ENCODE measurements around the gene TMEM61.
"Not testable (repeated sequence)": the region's sequence is repeated elsewhere in the genome, so short reads cannot be mapped to it uniquely, and the experiment has no call there.

Gene TMEM61

GRCh38 chr1:55005351-55006140 is 25.1 kb downstream of the TMEM61 start:
- DNase-seq, result peak; percentile 29

DNA sequence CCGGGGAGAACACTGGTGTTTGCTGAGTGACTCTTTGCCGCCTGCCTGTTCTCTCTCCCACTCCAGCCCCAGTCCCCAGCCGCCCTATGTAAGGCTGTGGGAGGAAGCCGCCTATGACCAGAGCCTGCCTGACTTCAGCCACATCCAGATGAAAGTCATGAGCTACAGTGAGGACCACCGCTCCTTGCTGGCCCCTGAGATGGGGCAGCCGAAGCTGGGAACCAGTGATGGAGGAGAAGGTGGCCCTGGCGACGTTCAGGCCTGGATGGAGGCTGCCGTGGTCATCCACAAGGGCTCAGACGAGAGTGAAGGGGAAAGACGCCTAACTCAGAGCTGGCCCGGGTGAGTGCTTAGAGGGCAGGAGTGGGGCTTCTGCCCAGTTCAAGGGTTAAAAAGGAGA is 26.5 kb downstream of the TMEM61 start:
- DNase-seq, result no peak

DNA sequence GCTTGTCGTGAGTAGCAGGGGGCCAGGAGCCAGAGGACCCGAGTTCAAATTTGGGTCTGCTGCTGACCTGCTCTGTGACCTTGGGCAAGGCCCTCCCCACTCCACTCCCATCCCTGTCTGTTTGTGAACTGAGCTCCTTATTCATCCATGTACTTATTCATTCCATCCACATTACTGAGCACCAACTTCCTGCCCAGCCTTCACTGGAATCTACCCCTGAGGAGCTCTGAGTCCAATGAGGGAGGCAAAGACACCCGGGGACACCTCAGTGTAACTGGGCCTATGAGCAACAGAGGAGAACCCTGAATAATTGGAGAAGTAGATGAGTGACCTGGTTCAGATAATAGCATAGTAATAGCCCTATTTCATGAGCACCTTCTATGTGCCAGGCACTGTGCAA is 27.2 kb downstream of the TMEM61 start:
- DNase-seq, result no peak

DNA sequence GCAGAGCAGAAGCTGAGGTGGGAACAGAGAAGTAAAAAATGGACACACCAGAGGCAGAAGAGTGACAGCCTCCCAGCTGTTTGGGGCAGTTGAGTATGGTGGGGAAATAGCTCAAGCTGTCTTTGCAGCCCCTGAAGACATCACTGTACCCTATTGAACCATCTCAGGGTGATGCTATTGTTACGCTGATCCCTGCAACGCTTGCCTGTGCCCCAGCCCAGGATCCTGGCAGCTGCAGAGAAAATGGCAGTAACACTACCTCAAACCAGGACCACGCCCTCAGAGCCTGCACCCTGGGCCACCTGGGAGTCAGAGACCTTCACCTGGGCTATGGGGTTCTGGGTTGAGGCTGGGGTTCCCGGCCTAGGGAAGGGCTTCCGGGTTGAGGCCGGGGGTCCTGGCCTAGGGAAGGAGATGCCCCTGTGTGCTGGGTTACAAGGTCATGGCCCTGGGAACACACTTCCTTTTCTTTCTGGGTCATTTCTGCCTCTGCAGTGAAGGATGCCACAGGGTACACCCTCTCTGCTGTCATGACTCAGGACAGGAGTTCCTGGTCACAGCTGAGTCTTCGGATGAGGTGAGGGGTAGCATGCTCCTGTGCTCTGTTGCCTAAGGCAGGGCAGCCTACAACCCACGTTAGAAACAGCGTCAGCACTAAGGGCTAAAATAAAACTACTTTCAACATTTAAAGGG is 29.9 kb downstream of the TMEM61 start:
- no peak for DNase-seq

GRCh38 chr1:55010887-55011217 is 30.4 kb downstream of the TMEM61 start:
- no peak for DNase-seq

- DNase-seq, result no peak
These were observed 32.2 kb downstream of the TMEM61 start for GRCh38 chr1:55012661-55013060.

DNA sequence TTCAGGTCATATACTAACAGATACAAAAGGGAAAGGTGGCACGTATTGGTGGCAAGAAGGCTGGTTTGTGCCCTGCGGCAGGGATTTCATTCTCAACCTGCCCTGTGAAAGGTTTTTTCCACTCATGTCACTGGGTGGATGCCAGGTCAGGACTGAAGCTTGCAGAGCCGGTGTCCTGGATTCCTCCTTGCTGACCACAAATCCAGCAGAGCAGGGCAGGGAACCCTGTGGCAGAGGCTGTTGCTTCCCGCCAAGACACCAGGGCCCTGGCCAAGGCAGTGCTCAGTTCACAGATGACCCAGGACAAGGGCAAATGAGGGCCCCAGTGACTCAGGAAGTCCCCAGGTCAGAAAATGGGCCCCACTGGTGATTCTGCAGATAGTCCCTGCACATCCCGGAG is 34.7 kb downstream of the TMEM61 start:
- no peak for DNase-seq

DNA sequence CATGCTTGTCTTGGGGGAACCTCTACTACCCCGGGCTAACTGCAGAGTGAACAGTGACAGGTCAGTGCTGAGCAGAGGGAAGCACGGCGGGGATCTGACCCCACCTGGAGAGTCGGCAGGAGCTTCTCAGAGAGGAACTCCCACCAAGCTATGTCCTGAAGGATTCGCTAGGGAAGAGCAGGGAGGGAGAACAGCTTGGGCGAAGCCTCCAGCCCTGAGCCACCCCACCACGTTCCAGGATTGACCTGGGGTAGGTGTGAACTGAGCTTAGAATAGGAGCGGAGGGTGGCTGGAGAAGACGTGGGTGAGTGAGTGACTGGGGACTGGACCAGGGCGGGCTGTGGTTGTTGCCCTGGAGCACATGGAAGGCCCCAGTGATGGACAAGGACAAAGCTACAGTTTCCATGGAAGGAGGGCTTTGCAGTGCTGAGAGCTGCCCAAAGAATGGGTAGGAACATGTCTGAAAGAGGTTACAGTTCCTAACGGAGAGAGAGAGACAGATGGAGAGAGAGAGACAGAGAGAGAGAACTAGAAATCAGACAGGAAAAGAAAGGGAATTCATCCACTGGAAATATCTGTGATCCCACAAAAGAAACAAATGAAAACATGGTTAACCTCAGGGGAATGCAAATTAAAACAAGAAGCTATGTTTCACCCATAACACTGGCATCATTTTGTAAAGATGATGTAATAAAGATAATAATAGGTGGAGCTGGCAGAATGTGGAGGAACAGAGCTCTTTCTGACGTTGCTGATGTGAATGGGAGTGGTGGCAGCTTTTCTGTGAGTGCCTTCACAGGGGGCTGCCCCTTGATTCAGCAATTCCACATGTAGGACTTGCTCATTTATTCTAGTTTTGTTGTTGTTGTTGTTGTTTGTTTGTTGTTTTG is 35.5 kb downstream of the TMEM61 start:
- no peak for DNase-seq

DNA sequence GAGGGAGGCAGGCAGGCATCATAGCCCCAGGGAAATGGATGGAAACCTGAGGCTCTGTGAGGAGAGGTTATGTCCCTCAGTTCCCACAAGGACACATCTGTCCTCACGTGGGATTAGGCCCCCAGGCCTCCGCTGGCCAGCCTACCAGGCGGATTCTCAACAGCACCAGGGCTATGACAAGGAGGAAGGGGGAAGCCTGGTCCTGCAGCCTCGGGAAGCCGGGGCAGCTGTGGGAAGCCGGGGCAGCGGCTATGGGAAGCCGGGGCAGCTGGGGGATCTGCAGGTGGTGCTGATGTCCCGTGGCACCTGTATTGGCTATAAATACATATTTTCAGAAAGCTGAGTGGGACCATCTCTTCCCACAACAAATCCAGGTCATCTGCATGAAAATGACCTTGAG is 38.0 kb downstream of the TMEM61 start:
- peak; percentile 26 for DNase-seq

DNA sequence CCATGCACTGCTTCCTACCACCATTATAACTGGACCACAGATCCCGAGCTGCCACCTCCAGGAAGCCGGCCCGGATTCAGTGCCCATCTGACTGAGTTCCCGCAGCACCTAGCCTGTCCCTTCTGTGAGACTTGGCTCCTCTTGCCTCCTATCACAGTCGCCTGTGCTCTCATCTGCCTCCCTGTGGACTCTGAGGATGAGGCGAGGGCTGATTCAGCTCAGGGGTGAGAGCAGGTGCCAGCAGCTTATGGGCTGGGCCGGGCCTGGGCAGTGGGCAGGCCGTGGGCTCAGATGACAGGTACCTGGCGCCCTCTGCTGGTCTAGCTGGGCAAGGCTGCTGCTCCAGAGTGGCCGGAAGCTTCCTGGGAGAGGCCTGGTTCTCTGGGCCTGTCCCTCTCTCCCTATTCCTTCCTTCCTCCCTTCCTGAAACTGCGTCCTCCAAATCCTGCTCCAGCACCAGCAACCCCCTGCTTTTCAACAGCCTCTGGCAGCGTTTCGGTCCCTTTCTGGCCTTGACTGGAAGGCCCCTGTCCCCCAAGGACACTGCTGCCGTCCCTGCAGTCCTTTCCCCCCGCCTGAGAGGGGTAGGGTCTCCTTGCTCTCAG is 41.6 kb downstream of the TMEM61 start:
- peak; percentile 93 for DNase-seq

DNA sequence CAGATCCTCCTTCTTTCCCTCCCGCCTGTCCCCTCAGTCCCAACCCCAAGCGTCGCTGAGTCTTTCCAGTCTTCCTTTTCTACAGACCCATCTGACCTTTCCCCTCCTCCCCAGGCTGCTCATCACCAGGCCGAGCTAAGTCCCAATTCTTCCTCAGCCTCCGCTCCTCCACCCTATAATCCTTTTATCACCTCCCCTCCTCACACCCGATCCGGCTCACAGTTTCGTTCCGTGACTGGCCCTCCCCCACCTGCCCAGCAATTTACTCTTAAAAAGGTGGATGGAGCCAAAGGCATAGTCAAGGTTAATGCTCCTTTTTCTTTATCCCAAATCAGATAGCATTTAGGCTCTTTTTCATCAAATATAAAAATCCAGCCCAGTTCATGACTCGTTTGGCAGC is 43.7 kb downstream of the TMEM61 start:
- DNase-seq, result peak; percentile 69

- peak; percentile 25 for DNase-seq
These were observed 46.3 kb downstream of the TMEM61 start for GRCh38 chr1:55026682-55027081.

GRCh38 chr1:55031098-55031497 is 50.7 kb downstream of the TMEM61 start:
- not testable (repeated sequence) for DNase-seq

- DNase-seq, result no peak
These were observed 52.8 kb downstream of the TMEM61 start for GRCh38 chr1:55033265-55033614.

GRCh38 chr1:55034476-55035133 is 54.2 kb downstream of the TMEM61 start:
- no peak for DNase-seq

DNA sequence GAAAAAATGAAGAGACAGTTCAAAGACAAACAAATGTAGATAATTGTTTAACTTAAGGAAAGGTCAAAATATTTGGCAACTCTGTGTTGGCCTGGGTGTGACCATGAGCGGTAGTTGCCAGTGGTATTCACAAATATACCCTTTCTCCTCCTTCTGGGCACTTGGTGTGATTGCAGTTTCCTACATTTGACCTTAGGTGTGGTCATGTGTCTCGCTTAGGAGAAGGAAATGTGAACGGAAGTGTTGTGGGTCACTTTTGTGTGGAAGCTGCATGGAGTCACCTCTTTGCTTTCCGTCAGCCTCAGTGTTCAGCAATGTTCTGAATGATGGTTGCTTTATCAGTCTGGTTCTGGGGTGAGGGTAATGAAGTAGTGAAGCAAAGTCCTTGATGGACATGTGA is 55.5 kb downstream of the TMEM61 start:
- DNase-seq, result no peak

GRCh38 chr1:55037733-55038551 is 57.5 kb downstream of the TMEM61 start:
- peak; percentile 57 for DNase-seq

- DNase-seq, result no peak
These were observed 58.1 kb downstream of the TMEM61 start for GRCh38 chr1:55038552-55038838.

GRCh38 chr1:55038974-55039341 is 58.5 kb downstream of the TMEM61 start:
- DNase-seq, result no peak

DNA sequence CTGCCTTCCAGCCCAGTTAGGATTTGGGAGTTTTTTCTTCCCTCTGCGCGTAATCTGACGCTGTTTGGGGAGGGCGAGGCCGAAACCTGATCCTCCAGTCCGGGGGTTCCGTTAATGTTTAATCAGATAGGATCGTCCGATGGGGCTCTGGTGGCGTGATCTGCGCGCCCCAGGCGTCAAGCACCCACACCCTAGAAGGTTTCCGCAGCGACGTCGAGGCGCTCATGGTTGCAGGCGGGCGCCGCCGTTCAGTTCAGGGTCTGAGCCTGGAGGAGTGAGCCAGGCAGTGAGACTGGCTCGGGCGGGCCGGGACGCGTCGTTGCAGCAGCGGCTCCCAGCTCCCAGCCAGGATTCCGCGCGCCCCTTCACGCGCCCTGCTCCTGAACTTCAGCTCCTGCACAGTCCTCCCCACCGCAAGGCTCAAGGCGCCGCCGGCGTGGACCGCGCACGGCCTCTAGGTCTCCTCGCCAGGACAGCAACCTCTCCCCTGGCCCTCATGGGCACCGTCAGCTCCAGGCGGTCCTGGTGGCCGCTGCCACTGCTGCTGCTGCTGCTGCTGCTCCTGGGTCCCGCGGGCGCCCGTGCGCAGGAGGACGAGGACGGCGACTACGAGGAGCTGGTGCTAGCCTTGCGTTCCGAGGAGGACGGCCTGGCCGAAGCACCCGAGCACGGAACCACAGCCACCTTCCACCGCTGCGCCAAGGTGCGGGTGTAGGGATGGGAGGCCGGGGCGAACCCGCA is 59.1 kb downstream of the TMEM61 start, which contains the start of gene PCSK9:
Gene PCSK9, plus strand, starts transcription at position 207 of the 741 bp plus-strand sequence. Its CDS starts 290 bp downstream, at position 497.
- DNase-seq, result no peak
